NCI-H446 (cell line): Measurements from ENCODE around the gene FCER1G.
"Not testable (repeated sequence)": the region's sequence is repeated elsewhere in the genome, so short reads cannot be mapped to it uniquely, and the experiment has no call there.

Experiments used
- DNase-seq, 2 experiments: peaks; one replicate each; lab custom pipeline; 2025; lab: John Stamatoyannopoulos, UW

Gene FCER1G

GRCh38 chr1:161206411-161207140 is 8.5 kb upstream of the FCER1G start:
- no peak for DNase-seq

DNA sequence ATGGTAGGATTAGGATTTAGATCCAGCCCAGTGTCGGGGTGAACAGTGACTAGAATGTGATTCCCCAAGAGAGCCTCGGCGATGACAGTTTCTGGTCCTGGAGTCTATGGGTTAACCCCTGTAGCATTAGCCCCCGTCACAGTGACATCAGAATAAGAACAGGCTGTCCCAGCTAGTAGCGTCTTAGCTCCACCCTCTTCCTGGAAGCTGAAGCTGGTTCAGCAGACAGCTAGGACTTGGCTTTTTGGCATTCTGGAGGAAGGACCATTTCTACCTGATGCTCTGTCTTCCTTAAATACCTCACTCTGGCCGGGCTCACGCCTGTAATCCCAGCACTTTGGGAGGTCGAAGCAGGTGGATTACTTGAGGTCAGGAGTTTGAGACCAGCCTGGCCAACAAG is 7.9 kb upstream of the FCER1G start:
- no peak for DNase-seq

GRCh38 chr1:161209790-161210409 is 5.2 kb upstream of the FCER1G start:
- peak; percentile 36 to 69 for DNase-seq

DNA sequence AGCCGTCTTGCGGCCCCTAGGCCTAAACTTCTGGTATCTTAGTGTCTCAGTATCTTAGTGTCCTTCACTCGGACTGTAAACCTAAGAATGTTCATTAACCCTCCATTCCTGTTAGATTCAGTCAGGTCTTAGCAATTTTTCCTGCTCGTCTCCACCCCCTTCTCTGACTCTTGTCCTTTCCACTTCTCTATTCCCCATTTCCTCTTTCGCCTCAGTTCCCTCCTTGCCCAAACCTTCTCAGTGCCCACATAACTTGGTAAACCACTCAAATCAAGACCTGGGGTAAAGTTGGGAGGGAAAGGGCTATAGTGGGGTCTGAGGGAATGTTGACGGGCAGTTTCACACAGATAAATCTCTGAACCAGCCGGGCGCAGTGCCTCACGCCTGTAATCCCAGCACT is 726 bp upstream of the FCER1G start:
- no peak for DNase-seq

GRCh38 chr1:161216945-161217712 is 2.0 kb downstream of the FCER1G start:
- DNase-seq: no peak

GRCh38 chr1:161217831-161218230 is 2.7 kb downstream of the FCER1G start:
- no peak for DNase-seq

DNA sequence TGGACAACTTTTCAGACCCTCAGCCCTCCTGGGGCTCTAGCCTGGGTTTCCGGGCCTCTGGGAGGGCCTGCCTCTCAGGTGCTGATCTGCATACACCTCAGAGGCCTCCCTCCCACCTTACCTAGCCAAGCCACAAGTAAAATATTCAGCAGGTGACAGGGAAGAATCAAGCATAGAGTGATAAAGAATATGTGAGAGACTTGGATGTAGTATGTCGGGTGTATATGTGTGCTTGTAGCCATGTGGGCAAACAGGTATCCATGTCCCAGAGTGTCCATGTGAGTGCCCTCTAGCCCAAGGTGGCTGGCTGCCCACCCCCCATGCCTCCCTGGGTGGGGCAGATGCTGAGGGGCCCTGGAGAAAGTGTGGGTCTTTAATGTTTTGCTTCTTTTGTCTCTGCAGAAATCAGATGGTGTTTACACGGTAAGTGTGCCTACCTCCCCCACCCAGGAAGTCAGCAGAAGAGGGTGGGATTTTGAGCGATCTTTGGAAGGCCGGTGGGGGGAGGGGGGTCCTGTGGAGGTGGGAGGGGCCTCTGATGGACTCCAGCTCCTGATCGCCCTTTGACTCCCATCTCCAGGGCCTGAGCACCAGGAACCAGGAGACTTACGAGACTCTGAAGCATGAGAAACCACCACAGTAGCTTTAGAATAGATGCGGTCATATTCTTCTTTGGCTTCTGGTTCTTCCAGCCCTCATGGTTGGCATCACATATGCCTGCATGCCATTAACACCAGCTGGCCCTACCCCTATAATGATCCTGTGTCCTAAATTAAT is 3.4 kb downstream of the FCER1G start:
- DNase-seq: no peak

- no peak for DNase-seq
These were observed 4.2 kb downstream of the FCER1G start for GRCh38 chr1:161219078-161219892.

GRCh38 chr1:161220002-161220401 is 4.9 kb downstream of the FCER1G start:
- DNase-seq: no peak

GRCh38 chr1:161222175-161223019 is 7.3 kb downstream of the FCER1G start:
- no peak for DNase-seq

DNA sequence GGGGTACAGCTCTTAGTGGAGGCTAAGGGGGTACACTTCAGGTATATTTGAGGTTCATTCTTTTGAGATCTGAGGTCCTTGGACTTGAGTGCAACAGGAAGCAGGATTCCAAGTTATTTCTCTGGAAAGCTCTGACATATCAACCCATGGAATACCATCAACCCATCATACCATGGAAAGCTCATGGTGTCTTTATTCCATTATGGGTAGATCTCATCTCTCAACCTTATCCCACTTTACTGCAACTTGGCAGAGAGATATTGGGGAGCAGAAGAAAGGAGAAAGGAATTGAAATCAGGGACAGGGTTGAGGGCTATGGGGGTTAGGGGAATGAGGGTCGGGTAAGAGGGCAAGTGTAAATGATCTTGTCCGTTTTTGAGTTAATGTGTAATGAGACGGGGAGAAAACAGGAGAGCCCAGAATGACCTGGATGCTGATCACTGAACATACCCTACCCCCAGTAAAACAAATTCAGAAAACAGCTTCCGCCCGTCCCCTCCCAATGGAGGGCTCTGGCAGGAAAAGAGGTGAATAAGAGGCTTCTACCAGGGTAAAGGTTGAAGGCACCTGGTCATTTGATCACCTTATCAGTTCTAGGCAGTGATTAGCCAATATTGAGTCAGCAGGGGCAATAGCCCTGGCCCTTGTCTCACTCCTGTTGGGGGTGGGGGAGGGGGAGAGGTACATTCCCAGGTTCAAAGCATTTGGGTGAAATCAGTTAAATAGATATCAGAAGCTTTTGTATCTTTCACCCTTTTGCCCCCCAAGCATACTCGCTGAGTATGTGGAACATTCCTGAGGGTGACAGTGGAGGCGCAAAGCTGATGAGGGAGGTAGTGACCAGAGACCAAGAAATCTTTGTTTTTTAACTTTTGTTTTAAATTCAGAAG is 9.0 kb downstream of the FCER1G start:
- DNase-seq: no peak

- not testable (repeated sequence) for DNase-seq
These were observed 9.6 kb downstream of the FCER1G start for GRCh38 chr1:161224695-161225087.

DNA sequence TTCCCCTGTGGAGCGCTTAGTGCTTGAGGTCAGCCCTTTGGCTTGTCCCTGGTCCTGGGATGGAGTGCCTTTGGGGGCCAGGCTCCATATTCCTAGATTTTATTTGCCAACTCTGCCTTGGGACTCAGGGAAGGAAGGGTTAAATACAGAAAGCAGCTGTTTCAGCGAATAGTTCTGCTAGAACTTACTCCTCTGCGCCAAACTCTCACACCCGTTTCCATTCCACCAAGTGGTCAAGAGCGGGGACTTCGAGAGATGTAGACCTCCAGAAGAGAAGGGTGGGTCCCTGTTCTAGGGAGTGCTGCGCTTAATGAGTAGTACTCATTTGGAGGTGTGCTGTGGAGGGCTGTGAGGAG is 10.1 kb downstream of the FCER1G start:
- DNase-seq: no peak

DNA sequence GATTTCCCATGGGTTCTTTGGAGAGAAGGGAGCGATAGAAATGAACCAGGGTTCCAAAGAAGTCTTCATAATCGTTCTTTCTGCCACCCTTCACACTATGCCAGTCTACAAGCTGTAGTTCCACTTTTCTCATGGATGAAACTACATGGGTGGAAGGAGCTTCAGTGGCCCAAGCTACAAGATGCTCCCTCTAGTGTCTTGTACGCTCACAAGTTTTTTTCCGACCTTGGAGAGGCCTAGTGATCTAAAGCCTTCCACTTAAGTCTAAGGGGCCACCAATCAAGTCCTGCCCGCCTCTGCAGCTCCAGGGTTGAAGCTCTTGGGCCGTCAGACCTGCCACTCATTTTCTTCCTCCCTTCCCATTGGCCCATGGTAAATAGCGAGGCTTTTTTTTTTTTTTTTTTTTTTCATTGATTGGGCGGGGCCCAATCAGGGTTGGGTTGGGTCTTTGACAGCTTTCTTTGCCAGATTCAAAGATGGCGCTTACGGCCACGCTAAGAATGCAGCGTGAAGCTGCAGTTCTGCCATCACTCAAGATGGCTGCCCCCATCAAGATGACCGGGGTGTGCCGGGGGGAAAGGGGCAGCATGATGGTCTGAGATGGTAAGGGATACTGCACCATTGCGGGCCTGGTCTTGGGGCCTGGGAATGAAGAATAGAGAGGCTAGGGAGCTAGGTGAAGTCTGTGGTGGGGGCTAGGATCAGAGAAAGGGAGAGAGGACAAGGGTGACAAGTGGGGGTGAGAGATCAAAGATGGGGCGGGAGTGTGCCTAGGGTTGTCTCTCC is 10.6 kb downstream of the FCER1G start, which contains the start of gene TOMM40L:
TOMM40L (plus strand) TSS at position 527 of the 786 bp plus-strand sequence. CDS start 430 bp downstream, outside the sequence.
- peak; percentile 99 to 100 for DNase-seq

GRCh38 chr1:161226320-161226711 is 11.2 kb downstream of the FCER1G start:
- DNase-seq: no peak

- DNase-seq: peak in 1 of 2 experiments; percentile 14
These were observed 11.7 kb downstream of the FCER1G start for GRCh38 chr1:161226759-161227158.

GRCh38 chr1:161227196-161227871 is 12.2 kb downstream of the FCER1G start:
- DNase-seq: peak; percentile 56 to 82

DNA sequence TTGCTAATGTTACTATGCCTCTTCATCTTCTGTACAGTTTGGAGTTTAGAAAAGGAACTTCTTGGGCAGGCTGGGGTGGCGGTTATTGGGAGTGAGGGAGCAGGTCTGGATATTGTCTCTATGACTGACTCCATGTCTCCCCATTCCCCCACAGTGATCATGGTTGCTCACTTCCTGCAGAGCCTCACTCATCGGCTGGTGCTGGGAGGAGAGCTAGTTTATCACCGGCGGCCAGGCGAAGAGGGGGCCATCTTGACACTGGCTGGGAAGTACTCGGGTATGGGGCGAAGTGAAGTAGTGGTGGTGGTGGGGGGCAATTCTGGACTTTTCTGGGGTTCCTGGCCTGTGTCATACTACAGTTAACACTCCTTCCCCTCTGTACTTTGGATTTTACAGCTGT is 12.9 kb downstream of the FCER1G start:
- no peak for DNase-seq
